Activated CD8-positive, alpha-beta T cell treated with anti-CD3 and anti-CD28 coated beads for 36 hours (primary cell): ENCODE results near the gene ZNF576. TPM values are rescaled to one million over a fixed set of nuclear protein-coding genes. Genes with fewer than 3 reads are reported as not detected.

Experiments
- ATAC-seq: fragments of 200-7000 bp; cut with Tn5 transposase; one replicate; pipeline ENCODE4 v1.10.0; 2021; ENCODE audit warnings: mild to moderate bottlenecking, moderate library complexity
- CTCF ChIA-PET: fragments of 350-600 bp; sonication (Branson Sonifier 250); formaldehyde crosslinking; loops from one replicate; lab custom pipeline; 2021; ENCODE audit warnings: antibody characterized with exemption; lab: Charles Lee
- POLR2A ChIA-PET: fragments of 350-600 bp; sonication (Branson Sonifier 250); formaldehyde crosslinking; loops from one replicate; lab custom pipeline; 2021; ENCODE audit warnings: antibody characterized with exemption; lab: Charles Lee
- DNase-seq: peaks from one replicate; pipeline ENCODE4 v3.0.0-alpha.2; 2020
- H3K27ac Mint-ChIP-seq: one replicate; pipeline ENCODE4 v1.8.0; 2021; ENCODE audit warnings: mild to moderate bottlenecking, mixed read lengths
- H3K27me3 Mint-ChIP-seq: one replicate; pipeline ENCODE4 v1.8.0; 2021; ENCODE audit warnings: mixed read lengths
- H3K36me3 Mint-ChIP-seq: one replicate; pipeline ENCODE4 v1.8.0; 2021; ENCODE audit warnings: low read depth, mixed read lengths
- H3K4me1 Mint-ChIP-seq: one replicate; pipeline ENCODE4 v1.8.0; 2021; ENCODE audit warnings: low read depth, mixed read lengths
- H3K4me3 Mint-ChIP-seq: one replicate; pipeline ENCODE4 v1.8.0; 2021; ENCODE audit warnings: mild to moderate bottlenecking, moderate library complexity, mixed read lengths
- H3K9me3 Mint-ChIP-seq: one replicate; pipeline ENCODE4 v1.8.0; 2021; ENCODE audit warnings: mixed read lengths
- CTCF ChIP-seq: fragments of 200-600 bp; IDR thresholded peaks from one replicate; pipeline ENCODE4 v1.8.0; 2022; ENCODE audit warnings: antibody characterized with exemption, mild to moderate bottlenecking
- intact Hi-C: fragments of 100-400 bp; cut with micrococcal nuclease; formaldehyde crosslinking; loops from one replicate; pipeline ENCODE4 v1.10.0; 2022
- total RNA-seq, 2 experiments: library from RNA; stranded (reverse); gene quantifications; one replicate each; pipeline ENCODE4 v1.2.3, GENCODE V29; 2021

ZNF576 gene
- total RNA-seq, 2 experiments from 2014 or later, result 8.8 to 12.2 TPM

- Mint-ChIP-seq H3K27ac (peak overlapping the region; percentile 97), H3K36me3 (peaks cover 38% of the 10 kb centered on the region), H3K9me3 (peaks cover 3% of the 10 kb centered on the region), H3K4me3 (no peak overlapping the region), H3K4me1 (peaks cover 47% of the 10 kb centered on the region), H3K27me3 (no peaks in the 10 kb centered on the region)
- CTCF ChIA-PET, result interaction anchor here (0.8 to 1.7 kb wide), 3 partner anchors 24 to 114 kb away, joined by 3 to 5 read pairs (median 3); no protein-coding TSS in a partner anchor
- ATAC-seq, result no peak
- DNase-seq, result peak; percentile 49
- POLR2A ChIA-PET, result interaction anchor here (2.2 kb wide), 1 partner anchor 34 kb away, joined by 7 read pairs; no protein-coding TSS in a partner anchor
- peak; percentile 16 for TF ChIP-seq CTCF
- intact Hi-C loops, result loop anchor here (5.0 kb wide), 1 partner anchor 37 kb away; the partner anchor contains the start of genes IRGQ and ZNF576
Observed at GRCh38 chr19:43560687-43561086, 35.7 kb upstream of the ZNF576 start.

GRCh38 chr19:43561139-43561970, 35.0 kb upstream of the ZNF576 start:
- ATAC-seq (no peak), DNase-seq (no peak)
- peaks cover 3% of the 10 kb centered on the region for H3K9me3 Mint-ChIP-seq
- peaks cover 47% of the 10 kb centered on the region for H3K4me1 Mint-ChIP-seq
- intact Hi-C loops, result loop anchor here (5.0 kb wide), 1 partner anchor 36 kb away; the partner anchor contains the start of genes IRGQ and ZNF576
- POLR2A ChIA-PET, result interaction anchor here (1.8 to 2.2 kb wide), 2 partner anchors 25 to 33 kb away, joined by 5 to 7 read pairs; no protein-coding TSS in a partner anchor
- CTCF ChIA-PET, result interaction anchor here (1.6 to 1.7 kb wide), 2 partner anchors 33 to 114 kb away, joined by 3 to 5 read pairs; no protein-coding TSS in a partner anchor
- H3K27ac Mint-ChIP-seq, result peak overlapping the region; percentile 97
- no peaks in the 10 kb centered on the region for H3K27me3 Mint-ChIP-seq
- peaks cover 35% of the 10 kb centered on the region for H3K36me3 Mint-ChIP-seq
- no peak for TF ChIP-seq CTCF
- H3K4me3 Mint-ChIP-seq, result no peak overlapping the region

GRCh38 chr19:43562226-43562697, 34.1 kb upstream of the ZNF576 start:
- peaks cover 37% of the 10 kb centered on the region for H3K36me3 Mint-ChIP-seq
- no peaks in the 10 kb centered on the region for H3K27me3 Mint-ChIP-seq
- peak overlapping the region; percentile 50 for H3K4me3 Mint-ChIP-seq
- peak overlapping the region; percentile 97 for H3K27ac Mint-ChIP-seq
- peaks cover 50% of the 10 kb centered on the region for H3K4me1 Mint-ChIP-seq
- ChIA-PET CTCF (interaction anchor here (1.7 kb wide), 1 partner anchor 32 kb away, joined by 5 read pairs; no protein-coding TSS in a partner anchor), POLR2A (interaction anchor here (0.6 to 3.4 kb wide), 5 partner anchors 9 to 79 kb away, joined by 3 to 15 read pairs (median 5); partner anchors contain the start of gene XRCC1)
- H3K9me3 Mint-ChIP-seq, result peaks cover 3% of the 10 kb centered on the region
- TF ChIP-seq CTCF, result no peak
- intact Hi-C loops, result loop anchor here (5.0 kb wide), 1 partner anchor 35 kb away; the partner anchor contains the start of genes IRGQ and ZNF576
- no peak for ATAC-seq
- DNase-seq, result no peak

- CTCF ChIA-PET, result interaction anchor here (1.7 to 3.5 kb wide), 3 partner anchors 7 to 34 kb away, joined by 5 to 27 read pairs (median 8); partner anchors contain the start of genes IRGQ and ZNF576
- peak; percentile 90 for ATAC-seq
- Mint-ChIP-seq H3K4me3 (peak overlapping the region; percentile 50), H3K4me1 (peaks cover 52% of the 10 kb centered on the region), H3K9me3 (peaks cover 3% of the 10 kb centered on the region), H3K27me3 (no peaks in the 10 kb centered on the region), H3K36me3 (peaks cover 33% of the 10 kb centered on the region), H3K27ac (peak overlapping the region; percentile 97)
- POLR2A ChIA-PET, result interaction anchor here (0.6 to 3.4 kb wide), 6 partner anchors 9 to 91 kb away, joined by 3 to 15 read pairs (median 4); partner anchors contain the start of gene XRCC1
- no peak for TF ChIP-seq CTCF
- intact Hi-C loops, result loop anchor here (5.0 kb wide), 1 partner anchor 35 kb away; the partner anchor contains the start of genes IRGQ and ZNF576
- DNase-seq, result peak; percentile 88
Observed at GRCh38 chr19:43562698-43563241, 33.6 kb upstream of the ZNF576 start.
